ENCODE results near the gene FOXP1.

The FOXP1 gene

DNA sequence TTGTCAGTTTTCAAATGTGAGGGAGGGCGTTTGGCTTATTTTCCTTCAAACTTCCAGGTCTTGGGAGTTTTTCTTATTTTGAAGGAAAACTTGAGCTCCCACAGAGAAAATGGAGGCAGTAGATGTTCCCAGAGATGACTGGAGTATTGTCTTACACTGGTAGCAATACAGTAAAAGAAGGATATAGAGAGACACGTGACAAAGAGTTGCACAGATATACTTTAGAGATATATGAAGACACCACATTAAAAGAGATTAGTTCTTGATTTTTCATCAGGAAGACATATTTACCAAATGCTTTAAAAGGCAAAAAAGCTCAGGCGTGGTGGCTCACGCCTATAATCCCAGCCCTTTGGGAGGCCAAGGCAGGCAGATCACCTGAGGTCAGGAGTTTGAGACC, 490.9 kb downstream of the FOXP1 start:
- no peak for DNase-seq (ENCODE audit: low read depth in 3 of 3, low spot score in 1 of 3)

DNA sequence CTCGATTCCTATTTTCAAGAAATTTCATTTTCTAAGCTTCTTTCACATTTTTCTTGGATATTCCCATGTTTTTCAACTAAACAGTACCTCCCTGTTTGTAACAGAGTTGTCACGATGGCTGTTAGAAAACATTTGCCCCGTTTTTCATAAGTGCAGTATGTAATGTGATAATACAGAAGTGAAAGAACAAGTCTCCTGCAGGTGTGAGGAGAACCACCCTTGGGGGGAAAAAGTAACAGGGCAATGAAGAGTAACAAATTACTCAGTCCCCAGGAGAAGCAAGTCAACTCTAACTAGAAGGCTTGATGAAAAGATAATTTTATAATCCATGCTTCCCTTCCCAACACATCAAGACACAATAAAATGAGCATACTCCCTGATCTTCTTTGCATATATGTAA, 493.3 kb downstream of the FOXP1 start:
- DNase-seq (ENCODE audit: low read depth in 3 of 3, low spot score in 1 of 3) = no peak

DNA sequence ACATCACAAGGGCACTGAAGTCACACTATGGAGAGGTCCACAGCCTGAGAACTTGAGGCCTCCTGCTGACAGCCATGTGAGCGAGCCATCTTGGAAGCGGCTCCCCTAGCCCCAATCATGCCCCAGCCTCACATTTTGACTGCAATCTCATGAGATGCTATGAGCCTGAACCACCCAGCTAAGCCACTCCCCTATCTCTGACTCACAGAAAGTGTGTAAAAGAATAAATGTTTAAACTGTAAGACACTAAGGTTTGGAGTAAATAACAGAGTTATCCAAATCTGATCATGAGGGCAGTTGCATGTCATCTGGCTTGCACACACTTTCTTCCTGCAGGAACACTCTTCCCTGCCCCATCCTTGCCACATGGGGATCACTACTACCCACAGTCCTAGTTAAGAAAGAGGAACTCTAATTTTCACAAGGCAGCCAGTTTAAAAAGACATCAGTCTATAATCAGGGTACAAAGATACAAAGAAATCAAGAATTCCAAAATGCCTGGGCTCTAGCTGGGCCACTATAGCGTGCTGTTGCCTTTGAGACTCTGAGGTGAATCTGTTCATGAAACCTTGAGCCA, 494.2 kb downstream of the FOXP1 start:
- no peak for DNase-seq (ENCODE audit: low read depth in 3 of 3, low spot score in 1 of 3)

DNA sequence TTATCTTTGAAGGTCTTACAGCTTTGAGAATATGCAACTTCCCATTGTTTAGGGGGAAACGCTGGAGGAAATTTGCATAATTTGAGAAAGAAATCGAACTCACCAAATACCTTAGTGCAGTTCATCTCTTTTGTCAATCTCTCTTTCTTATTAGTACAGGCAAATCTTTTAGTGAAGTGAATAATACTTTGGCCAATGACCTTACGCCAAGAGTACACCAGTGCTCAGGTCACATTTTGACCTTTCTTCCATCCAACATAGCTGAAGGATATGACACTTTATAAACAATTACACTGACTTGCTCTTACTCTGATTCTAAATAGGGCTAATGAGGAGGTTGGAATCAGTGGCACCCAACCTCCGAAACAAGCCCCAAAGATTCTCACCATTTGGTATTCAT, 494.8 kb downstream of the FOXP1 start:
- no peak for DNase-seq (ENCODE audit: low read depth in 3 of 3, low spot score in 1 of 3)

DNA sequence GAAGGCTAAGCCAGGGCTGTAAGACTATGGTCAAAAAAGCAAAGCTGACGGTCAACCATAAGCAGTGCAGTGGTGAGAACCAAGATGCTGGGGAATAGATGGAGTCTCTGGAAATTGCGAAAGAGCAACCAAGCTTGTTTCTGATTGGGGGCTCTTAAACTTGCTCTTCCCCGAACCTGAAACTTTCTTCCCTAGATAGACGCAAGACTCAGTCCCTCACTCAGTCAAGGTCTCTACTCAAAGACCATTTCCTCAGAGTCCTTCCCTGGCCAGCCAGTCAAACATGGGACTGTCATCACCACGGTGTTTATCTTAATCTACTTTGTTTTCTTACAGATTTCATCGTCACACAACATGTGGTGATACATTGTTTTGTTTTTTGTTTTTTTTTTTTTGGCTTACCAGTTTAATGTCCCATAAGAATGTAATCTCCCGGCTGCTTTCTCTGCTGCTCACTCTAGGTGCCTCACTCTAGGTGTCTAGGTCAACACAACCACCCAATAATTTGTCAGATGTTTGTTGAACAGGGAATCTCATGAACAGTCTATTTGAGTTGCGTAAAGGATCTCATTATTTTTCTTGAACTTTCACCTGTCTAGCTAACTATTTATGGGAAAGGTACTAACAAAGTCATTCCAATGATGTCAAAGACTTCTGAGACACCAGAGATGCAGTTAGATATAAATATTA, 495.4 kb downstream of the FOXP1 start:
- no peak for DNase-seq (ENCODE audit: low read depth in 3 of 3, low spot score in 1 of 3)

DNA sequence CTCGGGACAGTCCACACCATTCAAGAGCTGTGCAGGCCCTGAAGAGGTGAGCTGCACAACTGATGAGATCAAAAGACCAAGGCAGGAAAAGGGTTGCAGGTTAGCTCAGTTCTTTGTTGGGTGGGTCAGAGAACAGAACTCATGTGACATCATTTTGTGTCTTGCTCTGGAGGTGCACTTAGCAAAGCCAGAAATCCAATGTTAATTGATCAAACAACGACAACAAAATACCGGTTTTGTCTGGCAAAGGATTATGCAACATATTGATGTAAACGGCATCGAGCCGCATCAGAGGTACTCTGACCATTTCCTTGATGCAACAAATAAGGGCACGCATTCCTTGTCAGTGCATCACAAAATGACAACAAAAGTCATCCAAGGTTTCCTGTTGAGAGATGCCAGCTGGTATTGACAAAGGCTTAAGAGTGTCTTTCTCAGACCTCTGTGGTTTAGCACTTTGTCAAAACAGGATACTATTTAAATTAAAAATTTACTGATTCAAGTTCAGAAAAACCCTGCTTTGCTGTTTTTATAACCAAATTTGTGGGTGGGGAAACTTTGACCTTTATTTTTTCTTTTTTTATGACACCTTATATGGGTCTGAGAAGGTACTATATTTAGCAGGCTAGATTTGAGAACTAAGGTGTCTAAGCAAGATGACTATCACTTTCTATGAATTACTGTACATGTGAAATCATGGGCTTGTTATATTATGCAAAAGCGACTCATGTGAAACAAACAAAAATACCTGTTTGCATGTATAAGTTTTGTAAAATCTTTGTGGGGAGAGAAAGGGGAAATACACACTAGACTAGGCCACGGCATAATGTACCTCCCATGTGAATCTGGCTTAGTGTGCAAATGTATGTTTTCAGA, 496.1 kb downstream of the FOXP1 start:
- no peak for DNase-seq (ENCODE audit: low read depth in 3 of 3, low spot score in 1 of 3)

DNA sequence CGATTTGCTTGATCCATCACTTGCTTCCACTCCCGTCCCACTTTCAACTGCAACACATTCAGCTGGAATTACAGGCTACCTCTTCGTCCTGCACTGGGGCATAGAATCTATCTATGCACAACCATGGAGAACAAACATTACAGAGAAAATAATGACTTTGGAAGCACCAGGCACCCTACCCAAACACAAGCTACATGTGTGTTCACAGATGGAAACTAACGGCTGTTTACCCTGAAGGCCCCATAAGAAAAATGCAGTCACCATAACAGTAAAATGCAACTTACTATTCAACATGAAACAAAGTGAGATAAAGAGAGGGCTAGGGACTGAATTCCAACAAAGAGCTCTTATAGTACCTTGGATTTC, 496.8 kb downstream of the FOXP1 start:
- no peak for DNase-seq (ENCODE audit: low read depth in 3 of 3, low spot score in 1 of 3)

DNA sequence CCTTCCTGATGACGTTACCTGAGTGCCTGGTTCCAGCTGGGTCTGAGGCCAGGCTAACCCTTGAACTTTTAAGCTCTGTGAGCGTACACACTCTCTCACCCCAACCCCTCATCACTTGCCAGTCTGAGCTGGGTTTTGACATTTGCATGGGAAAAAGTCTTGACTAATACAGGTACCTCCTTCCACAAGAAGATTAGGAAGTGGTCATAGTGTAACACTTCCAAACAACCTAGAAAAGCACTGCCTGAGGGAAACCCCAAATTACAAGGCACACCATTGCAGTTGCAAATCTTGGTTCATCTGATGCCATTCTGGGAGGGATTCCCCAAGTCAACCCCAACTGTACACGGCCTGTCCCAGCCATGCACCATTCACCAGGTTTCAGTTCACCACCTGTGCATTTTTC, 499.8 kb downstream of the FOXP1 start:
- DNase-seq (ENCODE audit: low read depth in 3 of 3, low spot score in 1 of 3) = no peak

DNA sequence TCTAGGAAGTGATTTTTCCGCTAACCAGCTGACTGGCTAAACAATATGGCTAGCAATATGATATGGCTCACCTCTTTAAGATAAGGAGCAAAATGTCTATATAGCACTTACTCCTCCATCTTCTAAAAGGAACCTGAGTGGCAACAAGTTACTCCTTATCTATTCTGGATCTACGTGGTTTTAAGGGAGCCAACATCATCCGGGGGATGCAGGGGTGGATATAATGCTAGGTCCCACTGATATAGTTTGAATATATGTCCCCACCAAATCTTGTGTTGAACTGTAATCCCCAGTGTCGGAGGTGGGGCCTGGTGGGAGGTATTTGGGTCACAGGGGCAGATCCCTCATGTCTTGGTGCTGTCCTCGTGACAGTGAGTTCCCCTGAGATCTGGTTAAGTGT, 500.7 kb downstream of the FOXP1 start:
- DNase-seq (ENCODE audit: low read depth in 3 of 3, low spot score in 1 of 3) = no peak

DNA sequence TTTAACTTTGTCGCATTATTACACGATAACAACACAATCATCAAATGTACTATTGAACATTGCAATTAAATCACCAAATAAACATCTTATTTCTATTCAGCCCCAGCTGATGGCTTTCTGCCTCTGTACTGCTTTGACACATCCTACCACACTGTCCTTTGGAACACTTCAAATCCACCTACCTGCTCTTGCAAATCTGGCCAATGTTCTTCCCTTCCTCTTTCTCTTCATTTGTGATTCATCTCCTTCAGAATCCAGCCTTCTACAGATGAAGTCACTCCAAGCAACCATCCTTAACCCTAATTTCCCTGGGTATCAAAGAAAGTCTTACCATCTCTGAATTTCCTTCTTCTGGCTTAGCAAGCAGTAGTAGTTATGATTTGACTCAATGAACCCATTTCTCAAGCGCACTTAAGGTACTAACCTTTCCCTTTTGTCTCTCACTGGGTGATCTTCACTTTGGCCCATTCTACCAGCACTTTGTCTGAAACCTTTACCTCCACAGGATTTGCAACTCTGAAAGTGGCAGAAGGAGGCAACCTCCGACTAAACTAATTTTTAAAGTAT, 502.9 kb downstream of the FOXP1 start:
- DNase-seq (ENCODE audit: low read depth in 3 of 3, low spot score in 1 of 3) = no peak

DNA sequence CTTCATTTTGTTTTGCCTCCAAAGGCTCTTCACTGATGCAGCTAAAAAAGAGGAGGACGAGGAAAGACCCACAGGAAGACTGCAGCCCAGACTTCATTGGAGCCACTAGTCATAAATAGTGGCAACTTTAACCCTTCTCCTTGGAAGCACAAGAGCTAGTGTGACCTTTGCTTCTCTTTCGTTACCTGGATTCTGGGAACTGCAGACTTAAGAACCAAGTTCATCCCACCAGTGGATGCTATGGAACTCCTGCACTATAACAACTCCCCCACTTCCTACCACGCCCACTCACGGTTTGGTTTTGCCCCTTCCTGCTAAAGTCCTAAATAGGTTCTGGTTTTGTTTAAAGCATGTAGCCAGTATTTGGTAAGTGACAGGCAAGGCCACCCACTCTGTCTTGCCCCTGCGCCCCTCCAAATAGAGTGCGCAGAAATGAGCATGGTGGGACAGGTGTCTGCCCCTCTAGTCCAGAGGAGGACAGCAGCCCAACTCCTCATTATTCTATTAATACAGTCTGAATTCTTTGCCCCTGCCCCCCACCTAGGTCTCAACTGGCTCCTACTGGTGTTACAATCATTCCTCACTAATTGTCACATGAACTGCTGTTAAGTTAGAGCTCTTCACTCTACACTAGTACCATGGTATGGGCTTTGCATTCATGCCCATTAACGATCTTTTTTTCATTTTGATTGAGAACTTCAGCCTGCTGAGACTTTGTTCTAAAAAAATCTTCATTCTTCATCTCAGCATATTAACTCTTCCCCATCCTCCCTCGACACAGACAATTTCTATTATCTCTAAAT, 504.6 kb downstream of the FOXP1 start:
- DNase-seq (ENCODE audit: low read depth in 3 of 3, low spot score in 1 of 3) = no peak

DNA sequence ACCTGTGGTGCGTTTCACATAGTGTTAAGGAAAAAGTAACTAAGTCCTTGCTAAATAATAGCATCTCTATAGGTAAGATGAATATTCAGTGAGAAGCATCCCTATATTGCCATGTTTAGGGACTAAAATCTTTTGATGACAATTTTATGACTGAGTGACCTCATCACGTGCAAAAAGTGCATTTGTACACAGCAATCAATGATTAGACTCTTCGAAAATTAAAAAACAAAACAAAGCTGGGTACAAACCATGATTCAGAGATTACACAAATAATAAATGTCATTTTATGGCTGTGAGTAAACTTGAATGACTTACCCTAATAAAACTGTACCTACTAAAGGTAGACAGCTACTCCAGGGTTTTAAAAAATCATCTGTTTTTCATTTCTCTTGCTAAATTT, 505.3 kb downstream of the FOXP1 start:
- DNase-seq (ENCODE audit: low read depth in 3 of 3, low spot score in 1 of 3) = no peak

DNA sequence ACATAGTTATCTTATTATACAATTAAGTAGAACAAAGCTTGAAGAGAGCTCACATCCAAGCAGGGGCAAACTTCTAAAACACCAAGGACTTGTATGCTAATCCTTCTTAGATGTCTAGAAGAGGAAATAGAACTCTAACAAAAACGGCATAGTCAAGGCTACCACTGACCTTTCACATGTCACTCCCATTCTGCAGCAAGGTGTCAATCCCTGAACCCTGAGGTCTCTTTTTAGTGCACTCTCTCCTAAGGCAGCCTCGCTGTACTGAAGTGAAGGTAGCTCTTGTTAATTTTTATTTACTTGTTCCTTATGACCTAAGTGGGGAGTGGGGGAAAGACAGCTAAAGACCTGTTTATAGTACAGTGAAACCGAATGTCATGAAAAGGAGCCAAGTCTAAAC, 506.5 kb downstream of the FOXP1 start:
- no peak for DNase-seq (ENCODE audit: low read depth in 3 of 3, low spot score in 1 of 3)

DNA sequence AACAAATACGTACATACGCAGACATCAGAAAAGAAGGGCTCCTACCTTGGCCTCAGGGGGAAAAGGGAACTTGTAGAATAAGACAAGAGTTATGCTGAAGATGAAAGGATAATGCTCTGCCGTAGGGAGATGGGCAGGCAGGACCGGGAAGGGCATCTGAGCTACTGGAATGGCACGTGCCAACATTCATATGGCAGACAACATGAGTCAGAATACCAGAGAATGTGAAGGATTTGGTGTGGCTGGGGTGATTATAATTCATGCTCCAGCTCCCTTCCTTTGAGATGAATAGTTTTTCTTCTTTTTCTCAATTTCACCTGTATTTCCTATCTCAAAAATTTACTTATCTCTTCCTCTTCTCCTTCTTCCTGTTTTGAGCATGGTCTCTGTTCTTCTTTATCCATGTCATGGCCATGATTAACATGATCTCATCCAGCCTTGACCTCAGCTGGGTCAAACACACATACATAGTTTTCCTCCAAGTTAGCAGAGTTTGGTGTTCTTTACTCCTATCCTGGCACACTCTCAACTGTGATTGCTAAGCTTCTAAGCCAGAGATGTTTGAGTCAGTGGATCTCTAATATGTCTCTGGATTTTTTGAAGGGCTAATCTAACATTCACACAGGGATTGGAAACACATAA, 507.0 kb downstream of the FOXP1 start:
- no peak for DNase-seq (ENCODE audit: low read depth in 3 of 3, low spot score in 1 of 3)

DNA sequence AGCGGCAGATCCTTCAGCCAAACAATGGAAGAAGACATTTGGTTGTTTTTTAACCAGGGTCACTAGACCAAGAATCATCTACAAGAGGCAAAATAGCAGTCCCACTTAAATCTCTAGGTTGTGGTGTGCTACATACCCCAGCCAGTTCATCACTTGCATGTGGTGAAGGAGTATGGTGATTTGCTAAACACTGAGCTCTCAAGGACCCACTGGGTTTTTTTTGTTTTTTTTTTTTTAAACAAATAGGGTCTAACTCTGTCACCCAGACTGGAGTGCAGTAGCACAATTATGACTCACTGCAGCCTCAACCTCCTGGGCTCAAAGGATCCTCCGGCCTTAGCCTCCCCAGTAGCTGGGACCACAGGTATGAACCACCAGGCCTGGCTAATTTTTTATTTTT, 508.0 kb downstream of the FOXP1 start:
- no peak for DNase-seq (ENCODE audit: low read depth in 3 of 3, low spot score in 1 of 3)

DNA sequence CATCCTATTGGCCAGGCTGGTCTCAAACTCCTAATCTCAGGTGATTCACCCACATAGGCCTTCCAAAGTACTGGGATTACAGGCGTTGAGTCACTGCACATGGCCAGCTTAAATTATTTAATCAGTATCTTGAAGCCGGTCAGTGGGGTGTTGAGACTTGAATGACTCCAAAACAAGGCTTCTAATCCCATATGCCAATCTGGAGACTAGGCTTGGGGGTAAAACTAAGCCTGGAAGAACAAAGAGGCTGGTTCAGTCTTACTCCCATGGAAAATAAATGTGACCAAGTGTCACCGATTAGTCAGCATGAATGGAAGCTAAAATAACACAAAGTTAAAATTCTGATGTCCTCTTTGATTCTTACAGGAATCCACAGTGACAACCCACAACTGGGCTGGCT, 509.1 kb downstream of the FOXP1 start:
- DNase-seq (ENCODE audit: low read depth in 3 of 3, low spot score in 1 of 3) = no peak

DNA sequence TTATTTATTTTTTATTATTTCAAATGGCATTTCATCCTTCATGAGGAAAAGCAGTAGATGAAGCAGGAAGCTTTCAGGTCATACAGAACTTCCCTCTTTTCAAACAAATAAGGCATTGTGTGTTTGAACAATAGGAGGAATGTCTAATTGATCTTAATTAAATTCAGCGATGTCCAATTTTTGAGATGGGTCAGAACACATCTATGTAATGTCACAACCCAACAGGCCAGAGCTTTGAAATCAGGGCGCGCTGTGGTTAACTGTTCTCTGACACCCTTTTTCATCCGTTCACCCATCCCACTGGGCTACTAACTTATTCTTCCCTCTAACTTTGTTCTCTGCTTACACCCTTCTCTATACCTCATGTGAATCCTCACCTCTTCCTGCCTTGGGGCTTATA, 510.5 kb downstream of the FOXP1 start:
- no peak for DNase-seq (ENCODE audit: low read depth in 3 of 3, low spot score in 1 of 3)

DNA sequence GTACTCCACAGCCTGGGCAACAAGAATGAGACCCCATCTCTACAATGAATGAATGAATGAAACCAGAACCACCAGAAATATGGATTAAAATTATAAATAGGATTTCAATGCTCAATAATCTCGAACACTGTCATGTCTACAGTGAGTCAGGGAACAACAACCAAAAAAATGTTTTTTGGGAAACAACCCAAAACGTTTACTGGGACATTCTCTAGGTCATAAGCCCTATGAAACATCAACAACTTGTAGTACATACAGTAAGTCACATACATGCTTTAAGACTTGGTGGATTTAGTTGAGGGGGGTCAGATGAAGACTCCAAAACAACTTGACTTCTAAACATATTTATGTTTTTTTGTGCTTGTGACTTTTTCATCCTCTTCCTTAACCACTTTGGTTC, 511.2 kb downstream of the FOXP1 start:
- no peak for DNase-seq (ENCODE audit: low read depth in 3 of 3, low spot score in 1 of 3)

DNA sequence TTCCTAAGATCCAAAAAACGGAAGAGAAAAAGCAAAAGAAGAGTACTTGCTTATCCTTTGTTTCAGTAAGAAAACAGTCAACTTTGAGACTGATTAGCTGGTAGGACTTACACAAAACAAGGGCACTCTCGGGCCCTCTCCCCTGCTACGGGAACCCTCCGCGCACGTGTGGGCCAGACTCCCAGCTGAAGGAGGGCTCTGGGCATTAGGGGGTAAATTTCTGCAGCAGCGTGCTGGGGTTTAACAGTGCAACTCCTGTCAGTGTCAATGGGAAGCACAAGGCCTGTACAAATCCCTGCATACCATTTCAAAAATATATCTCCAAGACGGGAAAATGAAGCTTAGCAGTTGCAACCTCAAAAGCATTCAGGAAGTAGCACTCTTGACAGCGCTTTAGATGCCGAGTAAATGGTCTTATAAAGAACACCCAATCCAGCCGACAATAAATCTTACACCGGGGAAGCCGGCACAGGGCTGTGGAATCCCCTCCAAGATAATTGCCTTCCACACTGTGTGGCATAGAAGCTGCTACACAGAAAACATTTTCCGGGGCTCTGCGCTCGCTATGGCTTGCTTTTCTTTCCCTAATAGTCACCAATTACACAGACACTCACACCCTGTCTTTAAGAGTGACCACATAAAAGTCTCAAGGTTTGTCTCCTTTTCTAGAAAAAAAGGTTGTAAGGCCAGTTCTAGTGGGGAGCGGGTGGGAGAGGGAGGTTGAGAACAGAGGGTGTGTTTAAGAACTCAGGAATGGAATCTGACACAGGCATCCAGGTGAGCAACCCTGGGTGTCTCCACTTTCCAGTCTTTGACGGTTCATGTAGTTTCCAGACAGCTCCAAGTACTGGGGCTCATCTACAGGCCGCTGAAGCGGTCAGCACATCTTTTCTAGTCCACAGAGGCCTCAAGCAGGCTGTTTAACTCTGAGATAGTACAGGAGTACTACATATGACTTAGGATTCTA, 512.7 kb downstream of the FOXP1 start:
- no peak for DNase-seq (ENCODE audit: low read depth in 3 of 3, low spot score in 1 of 3)

DNA sequence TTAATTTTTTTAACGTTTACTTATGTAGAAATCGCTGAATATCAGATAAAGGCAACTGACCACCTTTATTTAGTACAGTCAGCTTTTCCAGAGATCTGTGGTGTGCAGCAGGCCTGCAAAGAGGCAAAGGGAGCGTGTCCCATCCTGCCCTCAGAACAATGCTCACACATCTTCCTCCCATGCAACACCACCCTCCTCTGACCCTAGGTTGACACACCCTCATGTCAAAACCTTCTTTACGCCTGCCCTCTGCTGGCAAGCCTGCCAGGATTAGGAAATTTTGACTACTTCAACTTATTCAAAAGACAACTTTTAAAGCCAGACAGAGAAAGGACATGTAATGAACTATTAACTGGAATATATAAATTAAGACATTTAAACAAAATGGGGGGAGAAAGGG, 513.7 kb downstream of the FOXP1 start:
- peak; percentile 32 to 51 (median 41) for DNase-seq (ENCODE audit: low read depth in 3 of 3, low spot score in 1 of 3)
